Stimulated activated CD8-positive, alpha-beta memory T cell treated with anti-CD3 and anti-CD28 coated beads, Interleukin-7, amount 100 ng/mL, for 24 hours (primary cell): ENCODE results near the gene TRPT1.

Experiments used
- DNase-seq: peaks from one replicate; pipeline ENCODE4 v3.0.0-alpha.2; 2020; ENCODE audit warnings: low read depth

The TRPT1 gene

GRCh38 chr11:64230171-64230984, 4.4 kb upstream of the TRPT1 start, which contains the start of gene DNAJC4:
Gene DNAJC4, plus strand, starts transcription at chr11:64230548. Its CDS starts 307 bp downstream, at chr11:64230855.
- DNase-seq: peak; percentile 81

DNA sequence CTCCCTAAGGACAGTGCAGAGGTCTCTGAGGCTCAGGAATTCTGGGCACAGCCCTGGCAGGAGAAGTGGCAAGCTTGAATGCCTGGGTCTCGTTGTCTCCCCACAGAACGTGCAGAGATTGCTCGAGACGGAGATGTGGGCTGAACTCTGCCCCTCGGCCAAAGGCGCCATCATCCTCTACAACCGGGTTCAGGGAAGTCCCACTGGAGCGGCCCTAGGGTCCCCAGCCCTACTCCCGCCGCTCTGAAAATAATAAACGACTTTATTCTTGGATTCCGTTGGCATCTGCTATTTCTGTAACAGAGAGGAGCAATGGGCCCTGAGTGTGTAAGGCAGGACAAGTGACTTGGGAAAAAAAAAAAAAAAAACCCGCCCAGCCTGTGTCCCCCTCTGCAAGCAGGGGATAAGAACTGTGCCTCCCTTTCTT, 3.8 kb upstream of the TRPT1 start:
- DNase-seq: no peak

DNA sequence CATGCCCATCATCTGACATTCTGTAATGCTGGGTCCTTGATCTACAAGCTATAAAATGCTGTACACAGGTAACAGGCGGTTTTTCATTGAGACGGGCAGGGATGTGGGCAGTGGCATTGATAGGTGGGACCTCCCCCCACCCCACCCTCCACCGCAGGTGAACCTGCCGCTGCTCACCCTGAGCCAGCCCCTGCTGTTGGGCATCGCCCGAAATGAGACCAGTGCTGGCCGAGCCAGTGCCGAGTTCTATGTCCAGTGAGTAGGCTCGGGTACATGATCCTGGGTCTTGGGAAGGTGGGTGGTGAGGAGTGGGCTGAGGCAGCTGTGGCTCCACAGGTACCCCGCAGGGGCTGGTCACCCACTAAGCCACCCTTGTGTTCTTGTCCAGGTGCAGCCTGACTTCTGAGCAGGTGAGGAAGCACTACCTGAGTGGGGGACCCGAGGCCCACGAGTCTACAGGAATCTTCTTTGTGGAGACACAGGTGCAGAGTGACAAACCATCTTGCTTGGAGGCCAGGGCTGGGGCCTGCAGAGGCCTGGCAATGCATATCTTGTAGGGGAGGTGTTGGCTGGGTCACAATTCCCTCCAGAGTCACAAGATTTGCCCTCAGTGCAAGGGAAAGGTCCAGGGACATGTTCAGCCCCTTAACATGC, 3.2 kb upstream of the TRPT1 start:
- DNase-seq: no peak

DNA sequence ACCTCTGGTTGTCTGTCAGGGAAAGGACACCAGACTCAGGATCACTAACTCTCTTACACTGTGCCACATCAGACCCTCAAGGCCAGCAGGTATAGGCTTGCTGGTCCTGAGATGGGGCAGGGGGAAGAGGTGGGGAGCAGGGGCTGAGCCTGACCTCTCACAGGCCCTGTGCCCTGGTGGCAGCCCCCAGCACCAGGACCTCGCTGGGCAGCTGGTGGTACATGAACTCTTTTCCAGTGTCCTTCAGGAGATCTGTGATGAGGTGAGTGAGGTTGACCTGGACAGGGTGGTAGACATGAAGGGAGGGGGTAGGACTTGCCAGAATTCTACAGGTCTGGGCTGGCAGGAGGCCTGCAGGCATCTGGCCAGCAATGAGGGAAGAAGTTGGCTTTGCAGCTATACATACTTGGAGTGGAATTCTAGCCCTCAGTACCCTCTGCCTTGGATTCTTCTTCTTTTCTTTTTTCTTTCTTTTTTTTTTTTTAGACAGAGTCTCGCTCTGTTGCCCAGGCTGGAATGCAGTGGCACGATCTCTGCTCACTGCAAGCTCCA, 1.5 kb upstream of the TRPT1 start:
- DNase-seq: no peak

DNA sequence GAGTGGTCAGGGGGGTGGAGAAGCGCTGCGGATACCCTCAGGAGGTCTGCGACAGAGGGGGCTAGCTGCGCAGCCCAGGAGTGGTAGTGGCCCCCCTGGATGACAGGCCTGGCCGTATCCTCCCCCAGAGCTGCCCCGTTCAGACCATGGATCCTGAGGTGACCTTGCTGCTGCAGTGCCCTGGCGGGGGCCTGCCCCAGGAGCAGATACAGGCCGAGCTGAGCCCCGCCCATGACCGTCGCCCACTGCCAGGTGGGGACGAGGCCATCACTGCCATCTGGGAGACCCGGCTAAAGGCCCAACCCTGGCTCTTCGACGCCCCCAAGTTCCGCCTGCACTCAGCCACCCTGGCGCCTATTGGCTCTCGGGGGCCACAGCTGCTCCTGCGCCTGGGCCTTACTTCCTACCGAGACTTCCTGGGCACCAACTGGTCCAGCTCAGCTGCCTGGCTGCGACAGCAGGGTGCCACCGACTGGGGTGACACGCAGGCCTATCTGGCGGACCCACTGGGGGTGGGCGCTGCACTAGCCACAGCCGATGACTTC, 593 bp upstream of the TRPT1 start:
- no peak for DNase-seq

DNA sequence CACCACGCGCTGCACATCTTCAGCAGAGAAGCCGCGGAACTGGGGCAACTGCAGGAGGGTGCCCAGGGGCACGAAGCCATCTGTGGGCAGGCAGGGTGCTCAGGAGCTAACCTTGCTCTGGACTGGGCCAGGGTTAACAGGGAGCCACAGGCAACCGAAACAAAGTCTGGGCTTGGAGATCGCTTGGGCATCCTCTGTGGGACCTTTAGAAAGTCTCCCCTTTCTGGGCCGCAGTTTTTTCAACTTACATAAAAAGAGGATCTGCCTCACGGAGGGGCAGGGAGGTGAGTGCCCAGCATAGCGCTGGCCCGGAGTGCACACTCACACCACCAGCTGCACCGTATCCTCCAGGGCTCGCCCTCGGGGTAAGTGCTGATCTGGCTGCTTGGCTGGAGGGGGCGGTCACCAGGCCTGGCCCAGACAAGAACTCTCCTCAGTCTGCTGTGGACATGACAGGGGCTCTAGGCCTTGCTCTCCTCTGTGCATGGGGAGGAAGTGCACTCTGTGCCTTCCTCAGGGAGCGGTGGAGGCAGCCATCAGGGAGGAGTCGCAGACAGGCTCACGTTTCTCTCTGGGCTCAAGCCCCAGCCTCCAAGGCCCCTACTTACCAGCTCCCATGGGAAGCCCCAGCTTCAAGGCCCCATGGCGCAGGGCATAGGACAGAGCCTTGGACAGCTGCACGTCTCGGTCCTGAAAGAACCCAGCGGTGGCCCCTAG, 937 bp downstream of the TRPT1 start:
- DNase-seq: no peak

DNA sequence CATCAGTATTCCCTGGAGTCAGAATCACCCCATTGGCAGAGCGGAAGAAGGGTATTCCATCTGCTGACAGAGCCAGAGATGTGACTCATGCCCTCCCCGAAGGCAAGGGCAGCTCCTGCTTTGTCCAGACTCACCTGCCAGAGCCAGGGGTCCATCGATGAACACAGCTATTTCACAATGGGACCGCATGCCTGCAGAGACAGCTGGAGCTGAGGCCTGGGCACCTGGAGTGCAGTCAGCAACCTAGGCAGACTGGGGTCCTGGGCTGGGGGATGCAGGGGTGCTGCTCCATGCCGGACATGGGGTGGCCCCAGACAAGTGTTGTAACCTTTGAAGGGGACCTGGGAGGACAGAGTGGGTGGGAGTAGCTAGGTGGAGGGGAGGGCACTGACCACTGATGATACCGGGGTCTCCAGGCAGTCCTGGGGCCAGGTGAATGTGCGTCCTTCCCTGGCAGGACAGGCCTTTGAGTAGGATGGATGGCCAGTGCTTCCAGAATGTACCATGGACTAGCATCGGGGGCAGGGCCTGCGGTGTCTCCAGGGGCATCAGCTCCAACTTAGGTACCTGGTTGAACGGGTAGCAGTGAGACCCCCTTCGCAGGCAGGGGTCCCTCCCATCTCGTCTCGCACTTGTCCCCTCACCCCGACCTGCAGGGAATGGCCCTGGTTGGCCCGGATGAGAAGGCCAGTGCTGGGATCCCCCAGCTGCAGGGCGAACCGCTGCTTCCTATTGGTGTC, 1.7 kb downstream of the TRPT1 start:
- DNase-seq: no peak

GRCh38 chr11:64223001-64223651, 2.9 kb downstream of the TRPT1 start:
- DNase-seq: no peak

DNA sequence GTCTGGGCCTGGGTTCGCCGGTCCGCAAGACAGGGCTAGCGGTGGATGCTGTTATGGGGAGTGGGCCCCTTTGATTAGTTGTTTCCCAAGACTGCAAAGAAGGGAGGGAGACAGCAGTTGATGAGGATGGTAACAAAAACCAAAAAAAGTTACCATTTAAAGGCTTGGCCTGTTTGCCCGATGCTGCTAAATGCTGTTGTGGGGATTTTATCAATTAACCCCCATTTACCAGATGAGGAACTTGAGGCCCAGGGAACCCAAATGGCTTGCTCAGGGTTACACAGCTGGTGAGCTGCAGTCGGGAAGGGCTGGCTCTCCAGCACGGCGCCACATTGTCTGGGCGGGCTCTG, 3.4 kb downstream of the TRPT1 start:
- DNase-seq: no peak

DNA sequence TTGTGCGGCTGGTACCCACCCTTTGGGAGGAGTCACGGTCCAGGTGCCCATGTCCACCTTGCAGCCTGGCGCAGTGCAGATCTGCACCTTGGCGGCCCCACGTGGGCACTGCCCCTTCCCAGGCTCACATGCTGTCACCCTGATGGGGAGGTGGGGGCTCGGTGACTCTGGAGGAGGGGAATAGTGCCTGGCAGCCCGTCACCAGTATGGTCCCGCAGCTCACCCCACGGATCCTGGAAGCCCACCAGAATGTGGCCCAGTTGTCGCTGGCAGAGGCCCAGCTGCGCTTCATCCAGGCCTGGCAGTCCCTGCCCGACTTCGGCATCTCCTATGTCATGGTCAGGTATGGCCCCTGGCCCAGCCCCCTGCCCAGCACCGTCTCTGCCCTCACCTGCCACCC, 5.2 kb downstream of the TRPT1 start:
- no peak for DNase-seq

DNA sequence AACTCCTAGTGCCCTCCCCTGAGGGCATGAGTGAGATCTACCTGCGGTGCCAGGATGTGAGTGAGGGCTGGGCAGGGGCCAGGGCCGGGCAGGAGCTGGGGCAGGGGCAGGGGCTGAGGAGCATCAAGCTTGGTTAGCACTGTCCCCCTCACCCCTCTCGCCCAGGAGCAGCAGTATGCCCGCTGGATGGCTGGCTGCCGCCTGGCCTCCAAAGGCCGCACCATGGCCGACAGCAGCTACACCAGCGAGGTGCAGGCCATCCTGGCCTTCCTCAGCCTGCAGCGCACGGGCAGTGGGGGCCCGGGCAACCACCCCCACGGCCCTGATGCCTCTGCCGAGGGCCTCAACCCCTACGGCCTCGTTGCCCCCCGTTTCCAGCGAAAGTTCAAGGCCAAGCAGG, 5.7 kb downstream of the TRPT1 start:
- no peak for DNase-seq

- DNase-seq: no peak
These were observed 6.2 kb downstream of the TRPT1 start for GRCh38 chr11:64219755-64220154.

- no peak for DNase-seq
These were observed 6.7 kb downstream of the TRPT1 start for GRCh38 chr11:64219354-64219684.

GRCh38 chr11:64218628-64219353, 7.2 kb downstream of the TRPT1 start:
- no peak for DNase-seq

DNA sequence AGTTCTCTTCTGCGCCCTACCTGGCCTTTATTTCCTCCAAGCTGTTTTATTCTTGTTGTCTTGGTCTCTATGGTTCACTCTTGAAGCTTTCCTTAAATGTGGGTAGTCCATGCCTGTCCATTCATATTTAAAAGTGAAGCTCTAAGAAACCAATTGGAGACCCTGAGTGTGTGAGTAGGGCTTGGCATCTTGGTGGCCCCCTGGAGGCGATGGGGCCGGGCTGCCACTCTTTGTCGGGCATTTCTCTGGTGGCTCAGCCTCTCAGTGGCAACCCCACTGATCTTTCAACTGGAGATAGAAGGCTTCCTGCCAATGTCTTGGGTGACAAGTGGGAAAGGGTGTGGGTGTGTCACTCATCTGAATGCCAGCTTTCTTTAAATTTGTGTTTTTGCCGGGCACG, 9.1 kb downstream of the TRPT1 start:
- DNase-seq: no peak

GRCh38 chr11:64211181-64211872, 14.7 kb downstream of the TRPT1 start:
- no peak for DNase-seq

GRCh38 chr11:64210301-64211020, 15.5 kb downstream of the TRPT1 start:
- no peak for DNase-seq

- DNase-seq: no peak
These were observed 16.5 kb downstream of the TRPT1 start for GRCh38 chr11:64209563-64209843.

- DNase-seq: no peak
These were observed 17.0 kb downstream of the TRPT1 start for GRCh38 chr11:64208796-64209562.
